IMR-90 (cell line): ENCODE data around the gene SLC23A1. TPM values are rescaled to one million over a fixed set of nuclear protein-coding genes. Genes with fewer than 3 reads are reported as not detected.

Source experiments
- ATAC-seq: fragments of 200-7000 bp; cut with Tn5 transposase; 2 replicates; pipeline ENCODE4 v1.9.1; 2020; ENCODE audit warnings: low read depth, mild to moderate bottlenecking, moderate library complexity
- BruUV-seq: library from RNA; stranded (reverse); fragments of 400-500 nt; replicated peaks from 2 replicates; lab custom pipeline; 2021; lab: Mats Ljungman, UMichigan
- CTCF ChIA-PET: fragments of 300-600 bp; formaldehyde crosslinking; extraction: SDS; loops from one replicate; lab custom pipeline; 2021; ENCODE audit warnings: antibody characterized with exemption; lab: Yijun Ruan, JAX
- POLR2A ChIA-PET: fragments of 300-600 bp; sonication (Branson Sonifier 250); formaldehyde crosslinking; loops from one replicate; lab custom pipeline; 2022; ENCODE audit warnings: antibody characterized with exemption; ENCODE audit not compliant: unreplicated experiment; lab: Charles Lee
- DNase-seq: peaks from one replicate; pipeline ENCODE4 v3.0.0; 2013
- H2AFZ ChIP-seq: replicated peaks from 2 replicates; pipeline ENCODE3; 2013; ENCODE audit warnings: low read length, mild to moderate bottlenecking; ENCODE audit not compliant: poor library complexity
- H2AK5ac ChIP-seq: 2 replicates; pipeline ENCODE4 v1.6.1; 2013; ENCODE audit warnings: low read depth, low read length, inconsistent platforms
- H2AK9ac ChIP-seq: replicated peaks from 2 replicates; pipeline ENCODE3; 2013; ENCODE audit warnings: mild to moderate bottlenecking, low read depth, low read length, moderate library complexity; ENCODE audit not compliant: poor library complexity
- H2BK120ac ChIP-seq: 2 replicates; pipeline ENCODE4 v1.6.1; 2013; ENCODE audit warnings: low read depth, low read length, inconsistent platforms
- H2BK15ac ChIP-seq: 3 replicates; pipeline ENCODE4 v1.6.1; 2013; ENCODE audit warnings: low read depth, low read length, inconsistent platforms
- H2BK20ac ChIP-seq: 2 replicates; pipeline ENCODE4 v1.6.1; 2013; ENCODE audit warnings: low read depth, mild to moderate bottlenecking, inconsistent platforms, low read length, moderate library complexity
- H2BK5ac ChIP-seq: 2 replicates; pipeline ENCODE4 v1.6.1; 2013; ENCODE audit warnings: mild to moderate bottlenecking, low read depth, low read length, inconsistent platforms; ENCODE audit not compliant: poor library complexity, severe bottlenecking
- H3K14ac ChIP-seq: replicated peaks from 2 replicates; pipeline ENCODE4 v1.6.1; 2013; ENCODE audit warnings: low read depth, low read length, inconsistent platforms
- H3K18ac ChIP-seq: 2 replicates; pipeline ENCODE4 v1.6.1; 2013; ENCODE audit warnings: low read depth, low read length, control low read depth
- H3K23ac ChIP-seq: 2 replicates; pipeline ENCODE4 v1.6.1; 2013; ENCODE audit warnings: low read depth, low read length, inconsistent platforms
- H3K27ac ChIP-seq: 2 replicates; pipeline ENCODE4 v1.5.1; 2013; ENCODE audit warnings: mild to moderate bottlenecking, control low read depth, low read length; ENCODE audit not compliant: insufficient read depth
- H3K27me3 ChIP-seq: 2 replicates; pipeline ENCODE4 v1.6.1; 2013; ENCODE audit warnings: low read length; ENCODE audit not compliant: control insufficient read depth, insufficient read depth
- H3K36me3 ChIP-seq: 2 replicates; pipeline ENCODE4 v1.6.1; 2013; ENCODE audit warnings: low read length, mixed read lengths; ENCODE audit not compliant: control insufficient read depth, insufficient read depth
- H3K4ac ChIP-seq: 2 replicates; pipeline ENCODE4 v1.6.1; 2013; ENCODE audit warnings: low read depth, low read length, inconsistent platforms
- H3K4me1 ChIP-seq: 2 replicates; pipeline ENCODE4 v1.6.1; 2013; ENCODE audit warnings: low read length, mixed read lengths; ENCODE audit not compliant: control insufficient read depth, insufficient read depth
- H3K4me2 ChIP-seq: 2 replicates; pipeline ENCODE4 v1.6.1; 2013; ENCODE audit warnings: low read depth, mild to moderate bottlenecking, control low read depth, low read length, moderate library complexity
- H3K4me3 ChIP-seq: 2 replicates; pipeline ENCODE4 v1.5.1; 2013; ENCODE audit warnings: low read depth, mild to moderate bottlenecking, control low read depth, low read length, moderate library complexity; ENCODE audit not compliant: insufficient read depth
- H3K56ac ChIP-seq: 2 replicates; pipeline ENCODE4 v1.6.1; 2013; ENCODE audit warnings: low read length, inconsistent platforms; ENCODE audit not compliant: insufficient read depth; ENCODE audit errors: extremely low read depth
- H3K79me1 ChIP-seq, 2 experiments: 2 replicates each; pipeline ENCODE4 v1.6.1; 2013; ENCODE audit warnings: low read length in 2 of 2, inconsistent platforms in 1 of 2, low read depth in 1 of 2
- H3K9ac ChIP-seq: 2 replicates; pipeline ENCODE4 v1.6.1; 2013; ENCODE audit warnings: low read depth, low read length, control low read depth
- H3K9me1 ChIP-seq: 2 replicates; pipeline ENCODE4 v1.6.1; 2013; ENCODE audit warnings: low read length, inconsistent platforms; ENCODE audit not compliant: insufficient read depth
- H3K9me3 ChIP-seq: 2 replicates; pipeline ENCODE4 v1.6.1; 2013; ENCODE audit warnings: low read length; ENCODE audit not compliant: control insufficient read depth, insufficient read depth
- H4K20me1 ChIP-seq: 2 replicates; pipeline ENCODE4 v1.6.1; 2013; ENCODE audit warnings: low read length, inconsistent platforms; ENCODE audit not compliant: insufficient read depth
- H4K5ac ChIP-seq: 2 replicates; pipeline ENCODE4 v1.6.1; 2013; ENCODE audit warnings: mild to moderate bottlenecking, low read depth, low read length, control low read depth
- H4K8ac ChIP-seq, 2 experiments: 2 replicates each; pipeline ENCODE4 v1.6.1; 2013; ENCODE audit warnings: low read depth in 2 of 2, low read length in 2 of 2, control low read depth in 1 of 2, inconsistent platforms in 1 of 2
- H4K91ac ChIP-seq: 2 replicates; pipeline ENCODE4 v1.6.1; 2013; ENCODE audit warnings: low read depth, low read length, inconsistent platforms; ENCODE audit not compliant: insufficient read depth
- CHD1 ChIP-seq: IDR thresholded peaks from 2 replicates; pipeline ENCODE4 v1.6.1; 2012; ENCODE audit warnings: low read depth, low read length, improper control_type of control experiment
- ELK1 ChIP-seq: fragments of 150-350 bp; IDR thresholded peaks from 2 replicates; pipeline ENCODE4 v1.6.1; 2016; ENCODE audit warnings: low read depth, mild to moderate bottlenecking, low read length, moderate library complexity, borderline replicate concordance
- RCOR1 ChIP-seq: IDR thresholded peaks from 2 replicates; pipeline ENCODE4 v1.6.1; 2012; ENCODE audit warnings: mild to moderate bottlenecking, low read length, improper control_type of control experiment; ENCODE audit not compliant: insufficient replicate concordance
- SMC3 ChIP-seq: fragments of 150-350 bp; IDR thresholded peaks from 2 replicates; pipeline ENCODE4 v1.6.1; 2016; ENCODE audit warnings: low read depth, mild to moderate bottlenecking, antibody characterized with exemption, low read length, moderate library complexity
- WGBS, 2 experiments: methylation state at CpG; one replicate each; pipeline versions ENCODE4 v1.1.5 to v1.1.7; 2013; ENCODE audit warnings: missing lambda C conversion rate in 2 of 2; ENCODE audit not compliant: insufficient read length in 1 of 2; ENCODE audit errors: extremely low coverage in 2 of 2; 5-methylcytosine and 5-hydroxymethylcytosine counted together
- dilution Hi-C: fragments of 300-500 bp; cut with HindIII; formaldehyde crosslinking; loops from one replicate; pipeline ENCODE4 v1.14.3; 2018; ENCODE audit warnings: low sequenced_read_pairs; ENCODE audit not compliant: unreplicated experiment
- in situ Hi-C: fragments of 300-500 bp; cut with MboI; formaldehyde crosslinking; loops from 3 replicates; pipeline ENCODE4 v1.14.3; 2019; ENCODE audit warnings: low sequenced_read_pairs, inconsistent platforms, mixed read lengths
- intact Hi-C: fragments of 100-400 bp; cut with micrococcal nuclease; formaldehyde crosslinking; loops from 2 replicates; pipeline ENCODE4 v1.10.0; 2022
- polyA plus RNA-seq, 3 experiments: library from polyadenylated mRNA; depleted of rRNA; stranded (reverse); fragments of >200 nt; gene quantifications; 2 replicates each; pipeline ENCODE4 v1.2.3, GENCODE V29; 2012; ENCODE audit warnings: low replicate concordance in 1 of 3
- total RNA-seq: library from RNA; depleted of rRNA; stranded (reverse); fragments of >200 nt; gene quantifications from 2 replicates; pipeline ENCODE4 v1.2.3, GENCODE V29; 2012

SLC23A1 gene
- total and polyA plus RNA-seq, 2 of the 4 experiments (the other 2 are of a cell fraction), result not detected

GRCh38 chr5:139363937-139364336, 19.2 kb downstream of the SLC23A1 start:
- no TSS peak for BruUV-seq
- Histone ChIP-seq H2AK9ac (no peak overlapping the region), H3K18ac (no peak overlapping the region), H2BK20ac (no peak overlapping the region), H3K14ac (no peak overlapping the region), H4K8ac (no peak overlapping the region), H3K23ac (no peak overlapping the region), H3K36me3 (peaks cover 30% of the 10 kb centered on the region), H4K91ac (no peak overlapping the region), H2BK15ac (no peak overlapping the region), H2AFZ (no peak overlapping the region), H3K9me1 (peaks cover 5% of the 10 kb centered on the region), H3K4me1 (peaks cover 5% of the 10 kb centered on the region), H3K4ac (no peak overlapping the region), H4K20me1 (peaks cover 47% of the 10 kb centered on the region), H3K27ac (no peak overlapping the region), H2BK5ac (no peak overlapping the region), H3K56ac (no peak overlapping the region), H3K27me3 (no peaks in the 10 kb centered on the region), H2AK5ac (no peak overlapping the region), H4K5ac (no peak overlapping the region), H3K9ac (no peak overlapping the region), H3K4me3 (no peak overlapping the region), H3K9me3 (no peaks in the 10 kb centered on the region), H3K79me1 (peaks cover 19 to 63% of the 10 kb centered on the region in 2 experiments), H3K4me2 (no peak overlapping the region), H2BK120ac (no peak overlapping the region)
- WGBS, 2 experiments, result no CpG with 5 or more reads among the region's 2 CpGs
- no peak for ATAC-seq
- POLR2A ChIA-PET, result no interaction called here
- no peak for DNase-seq
- in situ Hi-C loops, result no loop called here
- intact Hi-C loops, result no loop called here
- dilution Hi-C loops, result no loop called here
- CTCF ChIA-PET, result no interaction called here
- no peak for TF ChIP-seq SMC3
- no peak for TF ChIP-seq ELK1
- no peak for TF ChIP-seq RCOR1
- no peak for TF ChIP-seq CHD1
